ENCODE data around the gene FHOD3. TPM values are rescaled to one million over a fixed set of nuclear protein-coding genes. Genes with fewer than 3 reads are reported as not detected.

The FHOD3 gene
- total and polyA plus RNA-seq, 9 of the 15 experiments (the other 6 are each of a cell fraction or from before 2014, with no cell fraction given) = 0.11 TPM; not detected in 8

- TF ChIP-seq ZNF518B (CRISPR knock-in tag; IDR thresholded peaks at IDR 0.05) = no peak
- no peak for TF ChIP-seq U2AF2 (optimal IDR thresholded peaks at IDR 0.05; ENCODE audit: low read depth, low read length)
These were observed 151.9 kb downstream of the FHOD3 start (continued) for GRCh38 chr18:36449451-36449850.

- intact Hi-C loops (cut with micrococcal nuclease) = no loop called here
- Histone ChIP-seq H3K9ac (ENCODE audit: insufficient read depth in 1 of 2, low read depth in 2 of 2, low read length in 2 of 2) (no peak overlapping the region), H3K9me1 (ENCODE audit: control insufficient read depth, insufficient read depth, low read length) (no peaks in the 10 kb centered on the region), H3K4me2 (ENCODE audit: insufficient read depth, low read length) (no peak overlapping the region), H2AFZ (ENCODE audit: low read depth, low read length) (no peak overlapping the region), H3K4me1 (replicated peaks in 1 of 2; ENCODE audit: control insufficient read depth in 2 of 2, insufficient read depth in 2 of 2, low read length in 2 of 2) (no peaks in the 10 kb centered on the region), H4K20me1 (replicated peaks; ENCODE audit: control insufficient read depth, insufficient read depth, low read length) (no peaks in the 10 kb centered on the region; the same call in 1 of the 2 replicates), H3K27ac (ENCODE audit: extremely low read depth, low read depth, low read length) (no peak overlapping the region), H3K9me3 (replicated peaks; ENCODE audit: control insufficient read depth, insufficient read depth, low read depth, low read length) (no peaks in the 10 kb centered on the region), H3K36me3 (ENCODE audit: control insufficient read depth, insufficient read depth, low read length) (no peaks in the 10 kb centered on the region), H3K79me2 (ENCODE audit: control insufficient read depth, insufficient read depth, low read length) (no peaks in the 10 kb centered on the region), H3K4me3 (no peak overlapping the region), H3K27me3 (ENCODE audit: control insufficient read depth in 2 of 2, insufficient read depth in 2 of 2, low read length in 2 of 2) (peaks cover 9 to 37% of the 10 kb centered on the region in 2 experiments)
- ChIA-PET POLR2A (interaction anchor here (1.3 kb wide), 2 partner anchors 9 to 14 kb away, joined by 3 to 4 read pairs; no protein-coding TSS in a partner anchor), CTCF (ENCODE audit: low intra/inter-chr PET ratio) (no interaction called here)
- DNase-seq (ENCODE audit: extremely low read depth in 1 of 4, low spot score in 3 of 4) (no peak), ATAC-seq (no peak), FAIRE-seq (no peak)
- no peak for TF ChIP-seq ZSCAN32 (CRISPR knock-in tag; IDR thresholded peaks at IDR 0.05)
- no peak for TF ChIP-seq YY1 (IDR thresholded peaks at IDR 0.05; ENCODE audit: borderline replicate concordance in 1 of 3, control insufficient read depth in 1 of 3, extremely low read depth in 1 of 3, insufficient read depth in 3 of 3, insufficient read length in 1 of 3, insufficient replicate concordance in 2 of 3, low read depth in 1 of 3, low read length in 2 of 3)
- no peak for TF ChIP-seq RFX5 (IDR thresholded peaks at IDR 0.05; ENCODE audit: low read depth, low read length)
- TF ChIP-seq POLR2B (IDR thresholded peaks at IDR 0.05; ENCODE audit: low read depth, partially characterized antibody) = no peak
- TF ChIP-seq KLF13 (tag; IDR thresholded peaks at IDR 0.05; ENCODE audit: borderline replicate concordance, low read depth) = no peak
- TF ChIP-seq UBTF (IDR thresholded peaks at IDR 0.05; ENCODE audit: borderline replicate concordance in 1 of 2, low read depth in 2 of 2, low read length in 2 of 2) = no peak
- TF ChIP-seq RBM14 (IDR thresholded peaks at IDR 0.05; ENCODE audit: borderline replicate concordance, insufficient read depth, low read depth, low read length) = no peak
- WGBS (ENCODE audit: insufficient coverage, low coverage, missing lambda C conversion rate) = 3% methylated on average over 6 of the region's 6 CpGs
- in situ Hi-C loops (cut with MboI) = no loop called here
- BruUV-seq (replicated peaks) = no TSS peak
These were observed 152.8 kb downstream of the FHOD3 start for GRCh38 chr18:36450264-36450663.

Data from K562 (cell line).